Activated CD8-positive, alpha-beta memory T cell treated with anti-CD3 and anti-CD28 coated beads, Interleukin-2, amount 50 U/mL, for 24 hours (primary cell): ENCODE results near the gene ZNF618.

Experiments
- DNase-seq: peaks from one replicate; pipeline ENCODE4 v3.0.0-alpha.2; 2020; ENCODE audit errors: extremely low read depth

ZNF618 gene

DNA sequence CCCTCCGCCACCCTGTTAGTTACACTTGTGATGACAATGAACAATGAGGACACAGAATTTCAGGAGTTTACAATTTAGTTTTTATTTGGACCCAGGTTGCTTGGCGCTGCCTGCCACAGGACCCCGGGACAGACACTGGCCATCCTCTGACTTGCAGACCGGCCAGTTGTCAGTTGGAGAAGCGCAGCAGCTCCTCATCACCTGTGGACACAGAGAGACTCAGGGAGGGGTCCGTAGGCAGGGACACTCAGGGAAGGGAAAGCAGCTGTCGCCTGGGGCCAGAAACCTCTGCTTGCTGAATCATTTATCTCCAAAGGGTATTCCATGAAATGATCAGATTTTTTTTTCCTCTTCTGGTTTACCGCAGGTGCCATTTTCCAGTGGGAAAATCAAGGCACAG is 184.0 kb downstream of the ZNF618 start:
- no peak for DNase-seq

DNA sequence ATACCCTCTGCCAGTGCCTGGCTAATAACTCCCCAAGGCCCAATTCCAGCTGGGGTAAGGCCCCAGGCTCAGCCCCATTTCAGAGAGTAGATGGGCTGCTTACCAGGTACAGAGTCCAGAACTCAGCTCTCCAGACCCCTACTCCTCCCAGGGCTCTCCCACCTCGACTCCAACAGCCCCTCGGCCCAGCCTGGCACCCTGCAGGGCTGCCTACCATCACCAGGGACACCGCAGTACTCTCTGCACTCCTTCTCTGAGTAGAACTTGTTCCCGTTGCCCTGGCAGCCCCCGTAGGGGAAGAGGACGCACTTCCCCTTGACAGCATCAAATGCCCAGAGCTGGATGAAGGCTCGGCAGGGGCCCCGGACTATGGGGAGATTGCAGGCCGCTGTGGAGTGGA is 184.6 kb downstream of the ZNF618 start:
- no peak for DNase-seq

DNA sequence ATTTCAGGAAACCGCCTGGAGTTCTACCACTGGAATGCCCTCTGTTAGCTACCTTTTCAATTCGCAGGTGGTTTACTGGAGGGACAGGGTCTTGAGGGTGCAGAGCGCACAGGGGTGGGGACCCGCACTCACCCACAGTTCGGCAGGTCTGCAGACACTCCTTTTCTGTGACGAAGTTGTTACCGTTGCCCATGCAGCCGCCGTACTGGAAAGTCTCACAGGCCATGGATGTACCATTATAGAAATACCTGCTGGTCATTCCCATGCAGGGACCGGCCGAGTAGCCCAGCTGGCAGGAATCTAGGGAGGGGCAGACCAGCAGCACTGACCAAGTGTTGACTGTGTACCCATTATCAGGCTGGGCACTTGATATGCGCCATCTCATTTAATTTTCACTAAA is 185.2 kb downstream of the ZNF618 start:
- DNase-seq = no peak

DNA sequence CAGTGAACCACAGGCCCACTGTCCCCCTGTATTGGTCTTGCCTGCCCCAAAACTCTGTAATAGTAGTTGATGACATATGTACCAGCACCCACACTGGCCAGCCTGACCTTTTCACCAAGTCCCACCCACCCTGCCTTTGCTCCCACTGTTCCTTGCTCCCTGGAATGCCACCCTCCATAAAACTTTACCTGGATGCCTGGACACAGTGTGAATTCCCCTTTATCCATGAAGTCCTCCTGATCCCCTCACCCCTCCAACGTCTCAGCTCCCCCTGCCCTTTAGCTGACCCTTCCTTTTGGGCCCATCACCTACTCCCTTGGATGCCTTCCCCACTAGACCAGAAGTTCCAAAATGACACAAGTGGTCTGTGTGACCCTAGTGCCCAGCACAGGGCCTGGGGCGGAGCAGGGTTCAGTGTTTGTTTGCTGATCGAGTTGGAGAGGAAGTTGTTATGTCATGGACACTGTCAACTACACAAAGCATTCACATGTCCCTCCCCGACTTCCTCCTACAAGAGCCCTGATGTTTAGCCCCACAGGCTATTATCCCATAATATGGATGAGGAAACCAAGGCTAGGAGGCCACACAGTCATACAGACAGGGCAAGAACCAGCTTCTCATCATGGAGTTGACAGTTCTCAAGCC is 185.8 kb downstream of the ZNF618 start:
- no peak for DNase-seq

DNA sequence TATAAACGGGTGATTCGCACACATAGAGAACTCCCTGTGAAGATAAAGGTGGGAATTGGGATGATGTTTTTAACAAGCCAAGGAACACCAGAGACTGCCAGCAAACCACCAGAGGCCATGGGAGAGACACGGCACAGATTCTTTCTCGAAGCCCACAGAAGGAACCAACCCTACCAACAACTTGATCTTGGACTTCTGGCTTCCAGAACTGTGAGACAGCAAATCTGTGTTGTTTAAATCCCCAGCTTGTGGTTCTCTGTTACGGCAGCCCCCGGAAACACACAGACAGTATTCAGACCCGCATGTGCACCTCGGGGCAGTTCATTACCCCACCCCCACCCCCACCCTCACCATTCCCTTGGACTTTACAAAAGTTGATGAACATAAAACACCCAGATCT is 189.2 kb downstream of the ZNF618 start:
- no peak for DNase-seq

DNA sequence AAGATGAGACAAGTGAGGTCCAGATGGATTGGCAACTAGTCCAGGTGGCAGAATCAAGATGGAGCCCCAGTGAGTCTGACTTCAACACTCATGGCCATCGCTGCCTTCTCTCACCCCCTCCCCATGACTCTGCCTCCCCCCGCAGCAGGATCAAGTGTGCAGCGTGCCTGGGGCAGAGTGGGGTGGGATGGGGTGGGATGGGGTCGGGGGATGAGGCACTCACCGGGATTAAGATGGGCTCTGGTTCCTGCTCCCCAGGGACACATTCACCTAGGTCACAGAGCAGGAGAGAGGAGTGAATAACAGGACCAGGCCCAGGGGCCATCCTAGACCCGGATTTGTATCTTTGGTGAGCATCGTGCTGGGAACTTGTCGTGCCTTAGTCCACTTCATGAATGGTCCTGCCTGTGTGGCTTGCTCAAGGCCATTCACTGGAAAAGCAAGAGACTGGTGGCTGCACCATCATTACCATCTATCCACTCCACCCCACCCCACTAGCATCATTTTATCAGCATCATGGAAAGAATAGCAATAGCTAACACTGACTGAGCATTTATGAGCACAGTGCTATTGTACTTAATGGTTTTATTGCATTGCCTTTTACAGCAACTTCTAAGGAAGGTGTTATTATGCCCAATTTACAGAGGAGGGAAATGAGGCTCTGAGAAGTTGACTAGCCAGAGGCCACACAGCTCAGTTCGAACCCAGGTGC is 193.5 kb downstream of the ZNF618 start:
- no peak for DNase-seq

DNA sequence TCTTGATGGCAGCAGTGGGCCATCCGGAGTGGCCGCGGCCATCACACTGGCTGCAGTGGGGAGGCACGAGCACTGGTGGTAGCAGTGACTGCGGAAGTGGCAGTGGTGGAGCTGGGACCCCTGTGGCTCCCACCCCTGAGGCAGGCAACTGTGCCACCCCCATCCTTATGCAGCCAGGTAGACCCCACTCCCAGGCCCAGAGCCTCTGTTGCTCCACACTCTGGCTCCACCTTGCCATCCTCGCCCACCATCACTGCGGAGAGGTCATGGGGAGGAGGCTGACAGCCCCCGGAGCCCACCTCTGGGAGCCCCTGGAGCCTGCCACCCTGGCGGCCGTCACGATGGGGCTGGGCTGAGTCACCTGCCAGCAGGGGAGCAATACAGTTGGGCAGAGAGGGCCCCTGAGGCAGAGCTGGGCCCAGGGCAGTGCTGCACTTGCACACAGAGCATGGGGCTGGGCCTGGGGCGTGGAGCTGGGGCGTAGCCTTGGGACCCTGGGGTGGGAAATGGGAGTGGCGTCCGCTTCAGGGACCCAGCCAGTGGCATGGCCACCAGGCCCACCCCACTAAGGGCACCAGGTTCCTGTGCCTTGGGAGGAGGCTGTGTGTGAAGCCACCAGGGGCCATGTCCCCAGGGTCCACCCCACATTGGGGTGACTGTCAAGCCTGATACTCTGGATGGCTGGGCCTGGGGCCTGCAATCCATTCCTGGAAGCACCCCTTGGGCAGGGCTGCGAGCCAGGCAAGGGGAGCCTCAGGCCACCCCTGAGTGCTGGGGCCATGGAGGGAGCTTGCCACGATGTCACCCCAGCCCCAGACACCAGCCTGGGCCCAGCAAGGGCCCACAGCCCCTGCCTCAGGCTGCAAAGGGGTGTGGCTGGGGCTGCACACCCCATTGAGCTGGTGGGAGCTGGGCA is 194.3 kb downstream of the ZNF618 start:
- no peak for DNase-seq

DNA sequence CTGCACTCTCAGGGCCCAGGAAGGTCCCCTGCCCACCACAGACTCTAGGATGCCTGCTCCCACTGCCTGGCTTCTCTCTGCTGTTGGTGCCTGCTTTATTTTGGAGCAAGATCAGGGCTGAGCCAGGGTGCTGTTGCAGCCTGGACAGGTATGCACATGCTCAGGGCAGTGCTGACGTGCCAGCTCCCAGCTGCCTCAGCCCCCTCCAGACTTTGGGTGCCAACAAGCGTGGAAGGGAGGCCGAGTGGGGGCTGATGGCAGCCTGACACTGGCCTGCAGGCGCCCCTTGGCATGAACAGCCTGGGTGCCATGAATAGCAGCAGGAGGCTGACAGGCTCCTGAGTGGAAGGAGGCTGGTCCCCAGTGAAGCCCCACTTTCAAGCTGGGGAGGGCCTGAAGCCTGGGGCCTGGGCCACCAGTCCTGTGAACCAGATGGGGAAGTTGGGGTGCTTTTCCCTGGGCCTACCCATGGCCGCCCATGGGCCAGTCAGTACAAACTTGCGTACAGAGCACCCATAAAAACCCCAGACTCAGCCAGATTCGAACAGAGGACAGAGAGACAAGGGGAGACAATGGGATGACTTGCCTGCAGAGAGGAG is 195.2 kb downstream of the ZNF618 start:
- no peak for DNase-seq

DNA sequence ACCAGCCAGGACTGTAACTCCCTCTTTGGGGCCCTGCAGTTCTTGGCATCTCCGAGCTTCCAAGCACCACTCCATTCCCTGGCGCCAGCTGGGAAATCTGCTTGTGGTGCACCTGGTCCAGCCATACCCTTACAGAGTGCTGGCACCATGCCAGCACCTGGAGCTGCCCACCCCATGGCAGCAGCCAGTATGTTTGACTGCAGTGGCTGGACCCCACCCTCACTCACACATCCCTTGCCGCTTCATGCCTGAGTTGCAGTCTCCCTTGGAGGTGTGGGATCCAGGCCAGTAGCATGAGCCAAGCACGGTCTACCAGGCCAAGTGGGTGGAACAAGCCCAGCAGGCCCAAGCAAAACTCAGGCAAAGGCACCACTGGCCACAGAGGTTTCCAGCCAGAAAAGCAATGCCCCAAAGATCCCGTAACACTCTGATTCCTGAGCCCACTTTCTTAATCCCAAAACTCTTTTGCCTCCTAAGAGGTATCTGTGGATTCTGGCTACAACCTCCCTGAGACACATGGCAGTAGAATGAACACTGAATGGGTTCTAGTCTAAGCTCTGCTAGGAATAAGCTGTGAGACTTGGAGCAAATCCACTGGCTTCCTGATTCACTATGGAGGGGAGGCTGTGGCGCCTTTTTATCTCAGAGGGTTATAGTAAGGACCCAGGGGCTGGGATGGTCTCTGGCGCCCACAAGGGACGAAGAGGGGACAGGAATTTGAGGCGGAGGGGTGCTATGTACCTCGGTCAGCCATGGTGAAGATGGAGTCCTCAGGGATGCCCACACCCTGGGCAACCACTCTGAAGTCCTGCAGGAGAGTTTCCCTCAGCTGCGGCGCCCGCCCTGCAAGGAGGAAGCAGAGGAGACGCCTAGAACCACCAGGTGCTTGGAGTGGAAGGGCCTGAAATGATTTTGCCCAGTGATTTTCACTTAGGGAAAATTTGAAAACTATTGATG is 196.4 kb downstream of the ZNF618 start:
- no peak for DNase-seq

DNA sequence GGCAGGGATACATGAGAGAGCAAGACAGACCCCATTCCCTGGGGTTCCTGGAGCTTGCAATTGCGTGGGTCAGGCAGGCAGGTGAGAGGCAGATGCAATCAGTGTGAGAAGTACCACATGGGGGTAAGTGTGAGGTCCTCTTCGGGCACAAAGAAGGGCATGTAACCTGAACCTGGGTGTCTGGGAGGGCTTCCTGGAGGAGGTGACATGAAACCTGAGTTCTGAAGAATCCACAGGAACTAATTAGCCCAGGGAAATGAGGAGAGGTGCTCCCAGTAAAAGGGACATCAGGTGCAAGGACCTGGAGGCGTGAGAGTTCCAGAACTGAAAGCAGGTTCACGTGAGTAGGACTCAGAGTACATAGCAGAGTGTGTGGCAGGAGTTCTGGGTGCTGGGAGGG is 199.5 kb downstream of the ZNF618 start:
- DNase-seq = no peak

DNA sequence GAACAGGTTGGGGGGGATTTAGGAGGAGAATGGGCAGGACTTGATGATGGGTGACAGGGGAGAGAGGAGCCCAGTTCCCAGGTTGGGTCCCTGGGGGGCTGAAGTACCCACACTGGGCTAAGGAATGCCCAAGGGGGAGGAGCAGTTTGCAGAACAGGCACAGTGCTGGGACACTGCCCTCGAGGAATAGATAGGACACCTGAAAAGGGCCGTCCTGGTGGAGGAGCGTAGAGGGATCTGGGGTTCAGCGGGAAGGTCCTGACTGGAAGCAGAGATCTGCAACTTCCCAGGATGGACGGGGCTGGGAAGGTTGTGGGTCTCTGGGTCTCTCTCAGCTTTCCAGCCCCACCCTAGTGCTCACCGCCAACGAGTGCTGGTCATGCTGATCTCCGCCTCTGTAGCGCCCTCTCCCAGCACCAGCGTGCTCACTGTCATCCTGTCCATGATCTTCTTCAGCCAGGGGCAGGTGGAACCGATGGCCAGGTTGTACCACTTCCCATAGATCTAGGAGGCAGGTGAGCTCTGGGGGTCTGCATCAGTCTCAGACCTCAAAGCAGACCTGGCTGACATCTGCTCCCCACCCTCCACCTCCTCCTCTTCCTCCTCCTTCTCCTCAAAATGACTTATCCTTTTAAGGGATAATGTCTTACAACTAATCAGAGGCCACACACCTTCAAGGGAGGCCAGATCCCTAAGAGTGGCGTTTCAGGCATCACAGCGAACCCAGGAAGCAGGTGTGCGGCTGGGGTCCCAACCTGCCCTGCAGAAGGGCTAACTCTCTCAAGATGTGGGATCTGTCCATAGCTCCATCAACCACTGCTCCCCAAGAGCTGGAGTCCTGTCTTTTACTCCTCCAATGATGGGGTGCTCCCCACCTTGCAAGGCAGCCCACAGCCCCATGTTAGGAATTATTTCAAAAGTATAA is 200.4 kb downstream of the ZNF618 start:
- no peak for DNase-seq

DNA sequence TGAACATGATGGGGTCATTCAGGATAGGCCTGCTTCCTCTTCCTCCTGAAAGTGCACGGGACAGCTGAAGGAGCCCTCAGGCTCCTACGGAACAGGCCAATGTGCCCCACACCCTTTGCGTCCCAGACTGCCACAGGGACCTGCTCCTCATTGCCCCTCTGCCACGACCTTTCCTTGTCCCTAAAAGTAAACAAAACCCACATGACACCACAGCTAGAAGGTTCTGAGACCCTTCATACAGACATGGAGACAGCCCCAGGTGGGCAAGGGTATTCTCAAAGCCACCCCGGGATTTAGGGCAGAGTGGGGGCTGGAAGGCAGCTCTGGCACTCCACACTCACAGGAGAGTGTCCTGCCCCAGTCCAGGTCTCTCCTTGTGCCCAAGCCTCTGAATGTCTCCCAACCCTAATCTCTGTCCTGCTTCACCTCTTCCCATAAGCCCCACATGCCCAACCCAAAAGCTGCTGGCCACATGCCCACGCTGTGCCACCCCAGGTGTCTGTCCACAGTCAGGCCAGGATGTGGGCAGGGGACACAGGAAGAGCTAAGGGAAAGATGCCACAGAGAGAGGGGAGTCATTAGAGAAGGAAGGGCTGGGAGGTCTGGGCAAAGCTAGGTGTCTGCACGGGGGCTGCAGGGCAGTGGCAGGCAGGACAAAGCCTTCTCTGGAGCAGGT is 201.2 kb downstream of the ZNF618 start:
- DNase-seq = no peak

DNA sequence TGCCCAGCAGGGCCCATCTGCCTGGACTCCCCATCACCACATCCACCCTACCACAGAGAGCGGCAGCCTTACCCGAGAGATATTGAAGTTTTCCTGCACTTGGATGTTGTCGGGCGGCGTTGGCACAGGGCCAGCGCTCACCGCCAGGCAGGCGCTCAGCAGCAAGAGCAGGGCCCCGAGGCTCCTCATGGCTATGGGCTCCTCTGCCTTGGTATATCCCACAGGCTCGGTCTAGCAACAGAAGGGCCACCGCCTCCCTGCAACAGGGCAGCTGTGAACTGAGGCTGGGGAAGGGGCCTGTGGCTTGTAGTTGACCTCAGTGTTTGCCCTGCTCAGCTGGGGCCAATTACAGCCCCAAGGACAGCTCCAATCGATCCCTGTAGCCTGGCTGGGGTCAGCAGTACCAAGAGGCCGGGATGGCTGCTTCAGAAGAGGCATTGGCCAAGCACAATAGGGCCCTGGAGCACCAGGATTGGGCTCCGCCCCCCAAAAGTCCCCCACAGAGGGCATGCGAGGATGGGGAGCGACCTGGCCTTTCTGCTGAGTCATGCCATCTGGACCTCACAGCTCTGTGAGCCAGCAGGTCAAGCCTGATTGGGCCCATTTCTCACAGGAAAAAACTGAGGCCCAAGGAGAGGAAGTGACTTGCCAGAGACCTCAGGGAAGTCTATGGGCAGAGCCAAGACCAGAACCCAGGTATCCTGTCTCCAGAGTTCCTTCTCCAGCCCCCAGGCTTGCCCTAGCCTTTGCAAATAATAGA is 202.1 kb downstream of the ZNF618 start, which contains the start of gene AMBP:
Gene AMBP, minus strand, starts transcription at position 280 of the 760 bp plus-strand sequence. Its CDS starts 91 bp downstream, at position 189.
- DNase-seq = no peak

DNA sequence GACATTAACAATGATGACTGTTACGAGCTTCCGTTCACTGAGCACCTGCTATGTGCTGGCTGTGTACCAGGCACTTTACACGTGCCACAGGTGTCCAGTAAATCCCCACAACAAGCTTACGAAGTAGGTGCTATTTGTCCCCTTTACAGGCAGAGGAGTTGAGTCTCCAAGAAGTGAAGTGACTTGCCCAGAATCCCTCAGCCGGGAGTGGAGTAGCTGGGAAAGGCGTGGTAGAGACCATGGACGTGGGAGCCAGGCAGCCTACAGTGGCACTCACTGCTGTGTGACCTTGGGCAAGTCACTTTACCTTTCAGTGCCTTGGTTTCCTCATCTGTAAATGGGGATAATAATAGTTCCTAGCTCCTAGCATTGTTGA is 202.7 kb downstream of the ZNF618 start:
- DNase-seq = no peak

DNA sequence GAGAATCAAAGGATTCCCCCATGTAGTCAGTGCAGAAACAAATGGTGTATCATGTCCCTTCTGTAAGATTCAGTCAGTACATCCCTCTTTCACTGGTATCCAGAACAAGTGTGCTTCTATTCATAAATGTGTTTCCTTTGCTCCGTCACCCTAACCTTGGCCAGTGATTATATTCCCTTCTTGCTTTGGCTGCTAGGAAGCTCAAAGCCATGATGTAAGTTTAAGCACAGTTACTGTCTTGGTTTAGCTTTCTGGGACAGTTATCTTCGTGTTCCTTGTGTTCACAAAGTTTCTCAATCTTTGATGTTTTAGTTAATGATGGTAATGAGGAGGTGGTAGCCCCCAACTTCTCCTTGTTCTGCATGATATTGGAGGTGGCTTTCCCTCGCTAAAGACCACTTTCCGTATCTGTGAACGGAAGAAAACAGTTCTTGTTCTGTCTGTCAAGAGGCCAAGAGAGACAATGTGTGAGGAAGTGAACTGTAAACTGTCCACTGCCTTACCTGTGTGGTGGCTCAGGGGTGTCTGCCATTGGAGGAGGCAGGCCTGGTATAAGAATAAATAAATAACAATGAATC is 204.2 kb downstream of the ZNF618 start:
- no peak for DNase-seq

DNA sequence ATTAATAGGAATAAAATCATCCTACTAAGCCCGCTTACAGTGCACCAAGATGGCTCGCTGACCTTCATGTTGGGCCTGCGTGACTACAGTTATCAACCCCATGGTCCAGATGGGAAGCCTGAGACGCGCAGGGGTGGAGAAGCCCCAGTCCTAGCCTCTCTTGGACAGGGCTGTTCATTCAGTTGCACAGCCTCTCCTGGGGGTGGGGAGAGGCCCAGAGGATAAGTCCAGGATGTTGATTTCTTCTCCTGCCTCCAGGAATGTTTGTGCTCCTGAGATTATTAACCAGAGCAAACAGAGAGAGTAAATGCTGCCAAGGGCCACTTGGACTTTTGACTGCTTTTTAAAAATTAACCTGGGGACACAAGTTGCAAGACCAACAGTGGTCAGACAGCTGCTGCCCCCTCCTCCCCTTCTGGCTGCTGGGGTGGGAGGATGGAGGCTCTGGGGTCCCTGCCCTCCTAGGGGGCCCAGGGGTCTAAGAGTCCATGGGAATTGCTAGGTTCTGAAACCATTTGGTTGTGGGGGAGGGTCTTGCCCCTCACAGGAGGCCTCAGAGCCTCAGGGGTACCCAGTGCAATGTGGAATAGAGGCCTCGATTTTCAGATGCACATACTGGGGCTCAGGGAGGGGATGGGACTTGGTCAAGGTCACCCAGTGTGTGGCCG is 204.8 kb downstream of the ZNF618 start:
- DNase-seq = no peak

DNA sequence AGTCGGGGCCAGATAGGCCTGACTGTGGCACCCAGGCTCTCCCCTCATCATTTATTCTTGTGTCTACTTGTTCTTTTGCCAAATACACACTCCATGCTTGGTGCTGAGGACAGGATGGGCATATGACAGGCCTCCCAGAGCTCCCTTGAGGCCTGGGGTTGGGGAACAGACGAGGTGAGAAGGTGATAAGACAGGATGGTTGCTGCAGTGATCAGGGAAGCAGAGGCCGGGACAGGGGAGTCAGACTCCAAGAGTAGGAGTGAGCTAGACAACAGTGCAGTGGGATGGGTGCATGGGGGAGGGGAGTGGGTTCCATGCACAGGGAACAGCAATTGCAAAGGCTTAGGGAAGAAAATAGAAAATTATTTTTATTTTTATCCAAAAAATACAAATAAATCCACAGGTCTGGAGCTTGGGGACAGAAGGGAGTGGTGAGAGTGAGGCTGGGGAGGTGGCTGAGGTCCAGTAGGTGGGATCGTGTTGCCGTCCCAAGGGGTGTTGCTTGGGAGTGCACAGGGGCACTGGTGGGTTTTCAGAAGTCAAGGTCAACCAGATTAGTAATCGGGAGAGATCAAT is 205.4 kb downstream of the ZNF618 start:
- DNase-seq = no peak
